CD14-positive monocyte (primary cell): ENCODE results near the gene NFKBIE. TPM values are rescaled to one million over a fixed set of nuclear protein-coding genes. Genes with fewer than 3 reads are reported as not detected.

Experiments used
- DNase-seq, 3 donors: peaks; one replicate each; pipeline ENCODE4 v3.0.0-alpha.2; 2011 to 2022
- H2AFZ ChIP-seq: 2 replicates; pipeline ENCODE4 v1.6.0; 2012; ENCODE audit warnings: mild to moderate bottlenecking, low read depth, low read length, inconsistent platforms; ENCODE audit not compliant: insufficient read depth, poor library complexity, severe bottlenecking
- H3K27ac ChIP-seq, 2 donors: 1 replicate in 1 of 2; 2 replicates in 1 of 2; pipeline ENCODE4 v1.5.1; 2012 to 2013; ENCODE audit warnings: low read length in 2 of 2, control low read depth in 1 of 2, inconsistent platforms in 1 of 2, low read depth in 1 of 2, mild to moderate bottlenecking in 1 of 2
- H3K27me3 ChIP-seq, 2 donors: one replicate each; pipeline versions ENCODE4 v1.6.0 to v1.6.1; 2011 to 2013; ENCODE audit warnings: low read length in 2 of 2; ENCODE audit not compliant: control insufficient read depth in 2 of 2, insufficient read depth in 2 of 2
- H3K36me3 ChIP-seq, 2 donors: replicated peaks in 1 of 2; 1 replicate in 1 of 2; 2 replicates in 1 of 2; pipeline versions ENCODE4 v1.5.1 to v1.6.1; 2012 to 2013; ENCODE audit warnings: low read length in 2 of 2, control low read depth in 1 of 2, inconsistent platforms in 1 of 2, mild to moderate bottlenecking in 1 of 2; ENCODE audit not compliant: insufficient read depth in 2 of 2, control insufficient read depth in 1 of 2
- H3K4me1 ChIP-seq, 2 donors: 1 replicate in 1 of 2; 2 replicates in 1 of 2; pipeline versions ENCODE4 v1.5.1 to v1.6.1; 2012 to 2013; ENCODE audit warnings: low read length in 2 of 2, control low read depth in 1 of 2, inconsistent platforms in 1 of 2, mild to moderate bottlenecking in 1 of 2, moderate library complexity in 1 of 2; ENCODE audit not compliant: insufficient read depth in 2 of 2, control insufficient read depth in 1 of 2
- H3K4me2 ChIP-seq: replicated peaks from 2 replicates; pipeline ENCODE3; 2012; ENCODE audit warnings: low read length, moderate library complexity, mild to moderate bottlenecking; ENCODE audit not compliant: poor library complexity, severe bottlenecking; ENCODE audit errors: extremely low read depth
- H3K4me3 ChIP-seq, 3 experiments: fragments of 200-600 bp in 1 of 3; sonication (generic) in 1 of 3; replicated peaks in 1 of 3; 1 replicate in 2 of 3; 2 replicates in 1 of 3; pipeline ENCODE4 v1.5.1; 2011 to 2013; ENCODE audit warnings: low read length in 3 of 3, mild to moderate bottlenecking in 3 of 3, control low read depth in 2 of 3, low read depth in 2 of 3, inconsistent platforms in 1 of 3, moderate library complexity in 1 of 3
- H3K79me2 ChIP-seq: 2 replicates; pipeline ENCODE4 v1.6.0; 2012; ENCODE audit warnings: mild to moderate bottlenecking, control low read depth, inconsistent platforms, low read length, moderate library complexity; ENCODE audit not compliant: insufficient read depth
- H3K9ac ChIP-seq: 2 replicates; pipeline ENCODE4 v1.6.0; 2017; ENCODE audit warnings: low read length, mild to moderate bottlenecking; ENCODE audit not compliant: insufficient read depth, poor library complexity, severe bottlenecking
- H3K9me3 ChIP-seq, 2 donors: replicated peaks in 1 of 2; 1 replicate in 1 of 2; 2 replicates in 1 of 2; pipeline versions ENCODE4 v1.5.1 to v1.6.1; 2012 to 2013; ENCODE audit warnings: low read length in 2 of 2, control low read depth in 1 of 2; ENCODE audit not compliant: control insufficient read depth in 1 of 2, insufficient read depth in 1 of 2
- H4K20me1 ChIP-seq: 2 replicates; pipeline ENCODE4 v1.6.0; 2012; ENCODE audit warnings: mild to moderate bottlenecking, low read length, control low read depth, moderate library complexity; ENCODE audit not compliant: insufficient read depth
- H3K27ac Mint-ChIP-seq, 7 donors: one replicate each; pipeline ENCODE4 v1.8.0; 2020; ENCODE audit warnings: mild to moderate bottlenecking in 7 of 7, mixed read lengths in 7 of 7, moderate library complexity in 6 of 7, inconsistent platforms in 2 of 7
- H3K27me3 Mint-ChIP-seq, 3 donors: one replicate each; pipeline ENCODE4 v1.8.0; 2021 to 2022; ENCODE audit warnings: low read depth in 3 of 3, mild to moderate bottlenecking in 3 of 3, mixed read lengths in 3 of 3, moderate library complexity in 3 of 3, inconsistent platforms in 1 of 3
- H3K36me3 Mint-ChIP-seq, 2 donors: one replicate each; pipeline ENCODE4 v1.8.0; 2020; ENCODE audit warnings: mixed read lengths in 2 of 2, inconsistent platforms in 1 of 2, mild to moderate bottlenecking in 1 of 2
- H3K4me1 Mint-ChIP-seq: one replicate; pipeline ENCODE4 v1.8.0; 2020; ENCODE audit warnings: mild to moderate bottlenecking, mixed read lengths
- H3K4me3 Mint-ChIP-seq, 2 donors: one replicate each; pipeline ENCODE4 v1.8.0; 2020; ENCODE audit warnings: mild to moderate bottlenecking in 2 of 2, mixed read lengths in 2 of 2, moderate library complexity in 1 of 2
- H3K9me3 Mint-ChIP-seq, 7 donors: one replicate each; pipeline ENCODE4 v1.8.0; 2020 to 2022; ENCODE audit warnings: mixed read lengths in 7 of 7, mild to moderate bottlenecking in 6 of 7, moderate library complexity in 6 of 7, inconsistent platforms in 2 of 7
- WGBS: methylation state at CpG from one replicate; pipeline ENCODE4 v1.1.5; 2013; ENCODE audit warnings: missing lambda C conversion rate; ENCODE audit not compliant: insufficient coverage; 5-methylcytosine and 5-hydroxymethylcytosine counted together
- intact Hi-C, 2 donors: fragments of 100-400 bp; cut with micrococcal nuclease; formaldehyde crosslinking; loops; one replicate each; pipeline versions ENCODE4 v1.15.0 to v1.15.1; 2023
- polyA plus RNA-seq, 3 donors: library from polyadenylated mRNA; depleted of rRNA in 1 of 3; unstranded in 2 of 3; stranded (reverse) in 1 of 3; fragments of 300-500 nt in 2 of 3; fragments of >200 nt in 1 of 3; fragmentation: Illumina TruSeq in 2 of 3; gene quantifications; 1 replicate in 2 of 3; 2 replicates in 1 of 3; pipeline ENCODE4 v1.2.3, GENCODE V29; 2012 to 2021
- TF ChIP-seq, protein P1 (sequence below): fragments of 200-600 bp; IDR thresholded peaks from one replicate; pipeline ENCODE4 v1.8.0; 2022; ENCODE audit warnings: antibody characterized with exemption, mild to moderate bottlenecking

NFKBIE gene
- polyA plus RNA-seq, 3 donors: 19.9 to 108 (median 23.2) TPM

DNA sequence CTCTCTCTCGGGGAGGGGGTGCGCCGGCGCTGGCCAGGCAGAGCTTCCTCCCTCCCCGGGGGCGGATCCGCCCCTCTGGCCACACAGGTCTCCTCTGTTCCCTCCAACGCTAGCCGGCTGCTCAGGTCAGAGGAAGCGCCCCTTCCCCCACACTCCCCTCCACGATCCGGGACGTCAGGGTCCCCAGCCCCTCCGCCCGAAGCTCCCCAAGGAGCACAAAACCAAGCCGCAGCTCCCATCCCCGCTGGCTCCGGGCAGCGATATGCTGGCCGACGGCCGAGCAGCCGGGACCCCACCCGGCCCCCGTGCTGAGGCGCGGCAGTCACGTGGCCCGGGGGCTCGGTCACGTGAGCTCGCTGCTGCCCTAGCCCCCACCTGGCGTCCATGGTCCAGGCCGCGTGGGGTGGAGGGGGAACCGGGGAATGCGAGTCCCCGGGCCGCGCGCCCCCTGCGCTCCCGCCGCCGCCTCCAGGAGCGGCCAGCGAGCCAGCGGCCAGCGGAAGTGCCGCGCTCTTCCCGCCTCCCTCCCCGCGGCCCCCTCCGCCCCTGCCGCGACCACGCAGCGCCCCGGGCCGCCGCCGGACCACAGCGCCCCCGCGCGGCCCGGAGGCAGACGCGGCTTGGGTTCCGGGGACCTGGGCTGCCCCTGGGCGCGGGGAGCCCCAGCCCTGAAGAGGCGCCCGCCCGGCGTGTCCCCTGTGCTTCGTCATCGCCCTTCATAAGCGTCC lies 8.2 kb downstream of the NFKBIE start, which contains the start of gene SLC35B2:
TSS of gene SLC35B2 (minus strand) at position 504 of the 728 bp plus-strand sequence. CDS start at position 386, 118 bp downstream.
- Histone ChIP-seq H3K27me3 (no peaks in the 10 kb centered on the region), H3K4me3 (peak within 1 kb of the TSS; percentile 49 to 85 (median 69)), H3K9ac (peak within 1 kb of the TSS; percentile 77), H4K20me1 (peaks cover 94% of the 10 kb centered on the region), H3K9me3 (no peaks in the 10 kb centered on the region), H3K4me1 (peaks cover 29 to 52% of the 10 kb centered on the region in 2 donors), H3K36me3 (peaks cover 70 to 83% of the 10 kb centered on the region in 2 donors), H3K79me2 (peaks cover 25% of the 10 kb centered on the region), H3K4me2 (peak within 1 kb of the TSS; percentile 99), H3K27ac (peak within 1 kb of the TSS; percentile 66 to 69), H2AFZ (peak within 1 kb of the TSS; percentile 57)
- Mint-ChIP-seq H3K4me3 (peak within 1 kb of the TSS; percentile 79 to 87), H3K9me3 (no peaks in the 10 kb centered on the region), H3K27me3 (peaks cover 0 to 6% (median 2%) of the 10 kb centered on the region in 3 donors), H3K4me1 (peaks cover 58% of the 10 kb centered on the region), H3K27ac (peak within 1 kb of the TSS; percentile 83 to 97 (median 91)), H3K36me3 (peaks cover 72 to 77% of the 10 kb centered on the region in 2 donors)
- under 1% methylated on average over 66 of the region's 80 CpGs for WGBS
- DNase-seq: peak; percentile 76 to 90 (median 79)
- TF ChIP-seq, protein P1, sequence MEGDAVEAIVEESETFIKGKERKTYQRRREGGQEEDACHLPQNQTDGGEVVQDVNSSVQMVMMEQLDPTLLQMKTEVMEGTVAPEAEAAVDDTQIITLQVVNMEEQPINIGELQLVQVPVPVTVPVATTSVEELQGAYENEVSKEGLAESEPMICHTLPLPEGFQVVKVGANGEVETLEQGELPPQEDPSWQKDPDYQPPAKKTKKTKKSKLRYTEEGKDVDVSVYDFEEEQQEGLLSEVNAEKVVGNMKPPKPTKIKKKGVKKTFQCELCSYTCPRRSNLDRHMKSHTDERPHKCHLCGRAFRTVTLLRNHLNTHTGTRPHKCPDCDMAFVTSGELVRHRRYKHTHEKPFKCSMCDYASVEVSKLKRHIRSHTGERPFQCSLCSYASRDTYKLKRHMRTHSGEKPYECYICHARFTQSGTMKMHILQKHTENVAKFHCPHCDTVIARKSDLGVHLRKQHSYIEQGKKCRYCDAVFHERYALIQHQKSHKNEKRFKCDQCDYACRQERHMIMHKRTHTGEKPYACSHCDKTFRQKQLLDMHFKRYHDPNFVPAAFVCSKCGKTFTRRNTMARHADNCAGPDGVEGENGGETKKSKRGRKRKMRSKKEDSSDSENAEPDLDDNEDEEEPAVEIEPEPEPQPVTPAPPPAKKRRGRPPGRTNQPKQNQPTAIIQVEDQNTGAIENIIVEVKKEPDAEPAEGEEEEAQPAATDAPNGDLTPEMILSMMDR: peak; percentile 87
- intact Hi-C loops: loop anchor here (5.0 kb wide), 3 partner anchors 35 to 160 kb away; partner anchors contain the start of gene SLC29A1 (in 2 of the 2)

DNA sequence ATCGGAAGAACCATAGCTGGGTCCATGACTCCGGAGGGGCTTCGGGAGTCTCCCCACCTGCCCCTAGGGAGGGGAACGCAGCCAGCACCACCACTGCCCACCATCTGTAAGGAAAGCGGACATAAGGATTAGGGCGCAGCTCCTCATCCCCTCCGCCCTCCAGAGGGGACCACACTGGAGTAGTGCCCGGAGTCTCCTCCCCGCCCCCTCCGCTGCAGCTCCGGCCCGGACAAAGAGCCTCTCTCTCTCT lies 8.7 kb downstream of the NFKBIE start:
- Histone ChIP-seq H3K4me1 (peaks cover 24 to 47% of the 10 kb centered on the region in 2 donors), H2AFZ (peak overlapping the region; percentile 57), H3K27me3 (no peaks in the 10 kb centered on the region), H3K9me3 (no peaks in the 10 kb centered on the region), H3K36me3 (peaks cover 70 to 83% of the 10 kb centered on the region in 2 donors), H3K4me2 (peak overlapping the region; percentile 99), H3K4me3 (peak overlapping the region; percentile 49 to 85 (median 69)), H3K27ac (peak overlapping the region in 1 of 2 donors; percentile 2), H4K20me1 (peaks cover 94% of the 10 kb centered on the region), H3K9ac (peak overlapping the region; percentile 77), H3K79me2 (peaks cover 20% of the 10 kb centered on the region)
- TF ChIP-seq, protein P1: no peak
- DNase-seq: no peak
- peaks cover 73 to 77% of the 10 kb centered on the region in 2 donors for H3K36me3 Mint-ChIP-seq
- 0% methylated on average over 10 of the region's 12 CpGs for WGBS
- peaks cover 0 to 6% (median 2%) of the 10 kb centered on the region in 3 donors for H3K27me3 Mint-ChIP-seq
- intact Hi-C loops: loop anchor here (5.0 kb wide), 3 partner anchors 34 to 159 kb away; partner anchors contain the start of gene SLC29A1 (in 2 of the 2)
- no peaks in the 10 kb centered on the region for H3K9me3 Mint-ChIP-seq
- peak overlapping the region in 4 of 7 donors; percentile 50 to 78 (median 72) for H3K27ac Mint-ChIP-seq
- peak overlapping the region; percentile 79 to 84 for H3K4me3 Mint-ChIP-seq
- H3K4me1 Mint-ChIP-seq: peaks cover 53% of the 10 kb centered on the region
